Endothelial cell of umbilical vein (primary cell): Measurements from ENCODE around the gene MTRF1. TPM values are rescaled to one million over a fixed set of nuclear protein-coding genes. Genes with fewer than 3 reads are reported as not detected.

Experiments used
- BruUV-seq: library from RNA; stranded (reverse); fragments of 400-500 nt; replicated peaks from 2 replicates; lab custom pipeline; 2021; lab: Mats Ljungman, UMichigan
- CTCF ChIA-PET: fragments of 300-600, 350-600 bp; sonication (Branson Sonifier 250); formaldehyde crosslinking; loops from one replicate; lab custom pipeline; 2021; ENCODE audit warnings: antibody characterized with exemption, inconsistent platforms; lab: Charles Lee
- POLR2A ChIA-PET: fragments of 300-600, 350-600 bp; sonication (Branson Sonifier 250); formaldehyde crosslinking; loops from one replicate; lab custom pipeline; 2021; ENCODE audit warnings: antibody characterized with exemption, inconsistent platforms; lab: Charles Lee
- DNase-seq: peaks from one replicate; pipeline ENCODE4 v3.0.0-alpha.2; 2011; ENCODE audit warnings: low read depth, low spot score
- FAIRE-seq: peaks from 2 replicates; lab custom pipeline; 2011; peaks lifted over from hg19 to GRCh38; lab: Jason Lieb, UNC
- H2AFZ ChIP-seq: 2 replicates; pipeline ENCODE4 v1.6.0; 2012; ENCODE audit warnings: low read depth, low read length, control low read depth, inconsistent platforms
- H3K27ac ChIP-seq: 2 replicates; pipeline ENCODE4 v1.5.1; 2011; ENCODE audit warnings: low read depth, mild to moderate bottlenecking, control low read depth, low read length, moderate library complexity; ENCODE audit not compliant: insufficient read depth
- H3K27me3 ChIP-seq, 2 experiments: 2 replicates each; pipeline versions ENCODE4 v1.6.0 to v1.6.1; 2011; ENCODE audit warnings: low read length in 2 of 2, mixed read lengths in 1 of 2; ENCODE audit not compliant: control insufficient read depth in 2 of 2, insufficient read depth in 2 of 2
- H3K36me3 ChIP-seq, 2 experiments: 2 replicates in 1 of 2; 3 replicates in 1 of 2; pipeline ENCODE4 v1.5.1; 2011; ENCODE audit warnings: low read length in 2 of 2, mild to moderate bottlenecking in 1 of 2, moderate library complexity in 1 of 2; ENCODE audit not compliant: control insufficient read depth in 2 of 2, insufficient read depth in 2 of 2; ENCODE audit errors: extremely low read depth in 1 of 2
- H3K4me1 ChIP-seq: 3 replicates; pipeline ENCODE4 v1.5.1; 2011; ENCODE audit warnings: mild to moderate bottlenecking, low read length; ENCODE audit not compliant: control insufficient read depth, insufficient read depth; ENCODE audit errors: extremely low read depth
- H3K4me2 ChIP-seq: 2 replicates; pipeline ENCODE4 v1.6.1; 2011; ENCODE audit warnings: low read length, control low read depth, mixed read lengths; ENCODE audit not compliant: insufficient read depth
- H3K4me3 ChIP-seq, 3 experiments: fragments of 200-600 bp in 1 of 3; sonication (generic), shearing (Covaris generic) in 1 of 3; replicated peaks in 1 of 3; 2 replicates each; pipeline ENCODE4 v1.5.1; 2011 to 2016; ENCODE audit warnings: control low read depth in 3 of 3, low read length in 3 of 3, mild to moderate bottlenecking in 2 of 3, inconsistent platforms in 1 of 3, low read depth in 1 of 3, moderate library complexity in 1 of 3; ENCODE audit not compliant: insufficient read depth in 1 of 3
- H3K79me2 ChIP-seq: 2 replicates; pipeline ENCODE4 v1.6.0; 2012; ENCODE audit warnings: low read length, inconsistent platforms; ENCODE audit not compliant: control insufficient read depth, insufficient read depth
- H3K9ac ChIP-seq: replicated peaks from 2 replicates; pipeline ENCODE3; 2011; ENCODE audit warnings: low read length, control low read depth; ENCODE audit not compliant: insufficient read depth; ENCODE audit errors: extremely low read depth
- H3K9me1 ChIP-seq: replicated peaks from 3 replicates; pipeline ENCODE4 v1.6.0; 2011; ENCODE audit warnings: mild to moderate bottlenecking, low read length; ENCODE audit not compliant: control insufficient read depth, insufficient read depth; ENCODE audit errors: extremely low read depth
- H3K9me3 ChIP-seq: replicated peaks from 2 replicates; pipeline ENCODE4 v1.5.1; 2012; ENCODE audit warnings: low read length, inconsistent platforms; ENCODE audit not compliant: control insufficient read depth, insufficient read depth
- H4K20me1 ChIP-seq: replicated peaks from 2 replicates; pipeline ENCODE3; 2011; ENCODE audit warnings: mild to moderate bottlenecking, low read length; ENCODE audit not compliant: control insufficient read depth, insufficient read depth; ENCODE audit errors: extremely low read depth
- EZH2 ChIP-seq: IDR thresholded peaks from 2 replicates; pipeline ENCODE4 v1.6.1; 2012; ENCODE audit warnings: borderline replicate concordance, low read depth, mild to moderate bottlenecking, moderate library complexity, low read length, inconsistent platforms; ENCODE audit not compliant: severe bottlenecking
- FOS ChIP-seq: IDR thresholded peaks from 2 replicates; pipeline ENCODE4 v1.6.1; 2011; ENCODE audit warnings: mild to moderate bottlenecking, low read length, moderate library complexity, borderline replicate concordance; ENCODE audit not compliant: insufficient read depth
- GATA2 ChIP-seq: IDR thresholded peaks from 2 replicates; pipeline ENCODE4 v1.7.0; 2011; ENCODE audit warnings: low read depth, mild to moderate bottlenecking, moderate library complexity, mixed read lengths, low read length; ENCODE audit not compliant: insufficient read length, insufficient read depth
- JUN ChIP-seq: IDR thresholded peaks from 2 replicates; pipeline ENCODE4 v1.6.1; 2011; ENCODE audit warnings: borderline replicate concordance, low read depth; ENCODE audit not compliant: insufficient read length, insufficient read depth
- MYC ChIP-seq: IDR thresholded peaks from one replicate; pipeline ENCODE4 v1.6.1; 2011; ENCODE audit warnings: mild to moderate bottlenecking, low read depth, low read length
- POLR2A ChIP-seq: IDR thresholded peaks from 2 replicates; pipeline ENCODE4 v1.6.1; 2012; ENCODE audit warnings: low read depth, mild to moderate bottlenecking, control low read depth, low read length
- POLR2AphosphoS5 ChIP-seq: IDR thresholded peaks from 2 replicates; pipeline ENCODE4 v1.6.1; 2012; ENCODE audit warnings: low read depth, mild to moderate bottlenecking, control low read depth, low read length, moderate library complexity; ENCODE audit not compliant: insufficient read depth
- dilution Hi-C: fragments of 300-500 bp; cut with MboI; formaldehyde crosslinking; loops from one replicate; pipeline ENCODE4 v1.15.0; 2019; ENCODE audit warnings: low sequenced_read_pairs; ENCODE audit not compliant: extremely low pct_ligation_motif_present
- intact Hi-C: fragments of 100-400 bp; cut with micrococcal nuclease; formaldehyde crosslinking; loops from one replicate; pipeline ENCODE4 v1.10.0; 2022
- polyA plus RNA-seq, 4 experiments: library from polyadenylated mRNA; depleted of rRNA in 3 of 4; stranded (reverse) in 3 of 4; unstranded in 1 of 4; fragments of >200 nt; gene quantifications; 2 replicates each; pipeline versions ENCODE4 v1.2.1 to v1.2.3, GENCODE V29; 2011 to 2012; ENCODE audit warnings: missing spikeins in 1 of 4
- total RNA-seq: library from RNA; stranded (reverse); gene quantifications from 2 replicates; pipeline ENCODE4 v1.2.3, GENCODE V29; 2021
- TF ChIP-seq, protein P1 (sequence below), 2 donors: IDR thresholded peaks; 1 replicate in 1 of 2; 2 replicates in 1 of 2; pipeline ENCODE4 v1.5.1; 2011; ENCODE audit warnings: low read length in 2 of 2, mild to moderate bottlenecking in 2 of 2, moderate library complexity in 2 of 2, control low read depth in 1 of 2, inconsistent platforms in 1 of 2, low read depth in 1 of 2; ENCODE audit not compliant: insufficient read depth in 1 of 2; ENCODE audit errors: extremely low read depth in 1 of 2
- TF ChIP-seq, protein P2 (sequence below): IDR thresholded peaks from 2 replicates; pipeline ENCODE4 v1.6.1; 2011; ENCODE audit not compliant: insufficient read depth, insufficient read length

Gene MTRF1
- total and polyA plus RNA-seq, 2 donors (not counting 3 experiments of a cell fraction or from before 2014, with no cell fraction given), result 8.0 to 16.3 TPM

DNA sequence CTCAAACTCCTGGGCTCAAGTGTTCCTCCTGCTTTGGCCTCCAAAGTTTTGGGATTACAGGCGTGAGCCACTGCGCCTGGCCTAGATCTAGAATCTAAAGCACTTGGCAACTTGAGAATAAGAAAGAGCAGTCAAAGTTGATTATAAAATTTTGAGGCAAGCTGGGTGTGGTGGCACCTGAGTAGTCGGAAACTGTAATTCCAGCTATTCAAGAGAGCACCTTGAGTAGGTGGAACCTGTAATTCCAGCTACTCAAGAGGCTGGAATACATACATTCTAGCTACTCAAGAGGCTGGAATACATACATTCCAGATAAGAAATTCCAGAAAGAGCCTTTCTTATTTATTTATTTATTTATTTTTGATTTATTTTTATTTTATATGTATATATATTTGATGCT is 39.4 kb upstream of the MTRF1 start:
- no peaks in the 10 kb centered on the region for H3K79me2 ChIP-seq
- H2AFZ ChIP-seq, result no peak overlapping the region
- POLR2A ChIA-PET, result no interaction called here
- dilution Hi-C loops (no loop called here), intact Hi-C loops (no loop called here)
- H3K4me1 ChIP-seq, result peaks cover 9% of the 10 kb centered on the region
- TF ChIP-seq EZH2 (no peak), POLR2A (no peak), MYC (no peak), JUN (no peak), GATA2 (no peak), POLR2AphosphoS5 (no peak), FOS (no peak)
- TF ChIP-seq, protein P1, sequence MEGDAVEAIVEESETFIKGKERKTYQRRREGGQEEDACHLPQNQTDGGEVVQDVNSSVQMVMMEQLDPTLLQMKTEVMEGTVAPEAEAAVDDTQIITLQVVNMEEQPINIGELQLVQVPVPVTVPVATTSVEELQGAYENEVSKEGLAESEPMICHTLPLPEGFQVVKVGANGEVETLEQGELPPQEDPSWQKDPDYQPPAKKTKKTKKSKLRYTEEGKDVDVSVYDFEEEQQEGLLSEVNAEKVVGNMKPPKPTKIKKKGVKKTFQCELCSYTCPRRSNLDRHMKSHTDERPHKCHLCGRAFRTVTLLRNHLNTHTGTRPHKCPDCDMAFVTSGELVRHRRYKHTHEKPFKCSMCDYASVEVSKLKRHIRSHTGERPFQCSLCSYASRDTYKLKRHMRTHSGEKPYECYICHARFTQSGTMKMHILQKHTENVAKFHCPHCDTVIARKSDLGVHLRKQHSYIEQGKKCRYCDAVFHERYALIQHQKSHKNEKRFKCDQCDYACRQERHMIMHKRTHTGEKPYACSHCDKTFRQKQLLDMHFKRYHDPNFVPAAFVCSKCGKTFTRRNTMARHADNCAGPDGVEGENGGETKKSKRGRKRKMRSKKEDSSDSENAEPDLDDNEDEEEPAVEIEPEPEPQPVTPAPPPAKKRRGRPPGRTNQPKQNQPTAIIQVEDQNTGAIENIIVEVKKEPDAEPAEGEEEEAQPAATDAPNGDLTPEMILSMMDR (IDR thresholded peaks at IDR 0.05; ENCODE audit: extremely low read depth in 1 of 2, insufficient read depth in 1 of 2, low read depth in 1 of 2, low read length in 2 of 2), result no peak
- TF ChIP-seq, protein P2, sequence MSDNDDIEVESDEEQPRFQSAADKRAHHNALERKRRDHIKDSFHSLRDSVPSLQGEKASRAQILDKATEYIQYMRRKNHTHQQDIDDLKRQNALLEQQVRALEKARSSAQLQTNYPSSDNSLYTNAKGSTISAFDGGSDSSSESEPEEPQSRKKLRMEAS, result no peak
- DNase-seq (no peak), FAIRE-seq (no peak)
- no peaks in the 10 kb centered on the region for H3K9me1 ChIP-seq
- CTCF ChIA-PET, result no interaction called here
- BruUV-seq, result no TSS peak
- no peak overlapping the region for H3K27ac ChIP-seq
- H3K27me3 ChIP-seq, result no peaks in the 10 kb centered on the region
- H3K4me3 ChIP-seq, result no peak overlapping the region
- H3K4me2 ChIP-seq, result no peak overlapping the region
- H4K20me1 ChIP-seq, result no peaks in the 10 kb centered on the region
- no peaks in the 10 kb centered on the region for H3K36me3 ChIP-seq
- H3K9me3 ChIP-seq, result no peaks in the 10 kb centered on the region
- no peak overlapping the region for H3K9ac ChIP-seq
